ENCODE data around the gene KEAP1.

DNA sequence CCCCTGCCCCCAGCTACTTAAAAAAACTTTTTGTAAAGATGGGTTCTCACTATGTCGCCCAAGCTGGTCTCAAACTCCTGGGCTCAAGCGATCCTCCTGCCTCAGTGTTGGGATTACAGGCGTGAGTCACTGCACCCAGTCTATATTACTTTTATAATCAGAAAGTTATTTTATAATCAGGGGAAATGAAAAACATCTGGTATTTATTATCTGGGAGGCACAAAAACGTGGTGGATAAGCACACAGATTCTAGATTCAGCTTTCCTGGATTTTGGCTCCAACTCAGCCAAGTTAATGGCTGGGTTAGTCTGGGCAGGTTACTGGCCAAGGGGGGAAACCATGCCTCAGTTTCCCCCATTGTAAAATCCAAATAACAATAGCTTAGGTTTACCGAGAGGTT lies 24.7 kb downstream of the KEAP1 start:
- TF ChIP-seq, protein P1, sequence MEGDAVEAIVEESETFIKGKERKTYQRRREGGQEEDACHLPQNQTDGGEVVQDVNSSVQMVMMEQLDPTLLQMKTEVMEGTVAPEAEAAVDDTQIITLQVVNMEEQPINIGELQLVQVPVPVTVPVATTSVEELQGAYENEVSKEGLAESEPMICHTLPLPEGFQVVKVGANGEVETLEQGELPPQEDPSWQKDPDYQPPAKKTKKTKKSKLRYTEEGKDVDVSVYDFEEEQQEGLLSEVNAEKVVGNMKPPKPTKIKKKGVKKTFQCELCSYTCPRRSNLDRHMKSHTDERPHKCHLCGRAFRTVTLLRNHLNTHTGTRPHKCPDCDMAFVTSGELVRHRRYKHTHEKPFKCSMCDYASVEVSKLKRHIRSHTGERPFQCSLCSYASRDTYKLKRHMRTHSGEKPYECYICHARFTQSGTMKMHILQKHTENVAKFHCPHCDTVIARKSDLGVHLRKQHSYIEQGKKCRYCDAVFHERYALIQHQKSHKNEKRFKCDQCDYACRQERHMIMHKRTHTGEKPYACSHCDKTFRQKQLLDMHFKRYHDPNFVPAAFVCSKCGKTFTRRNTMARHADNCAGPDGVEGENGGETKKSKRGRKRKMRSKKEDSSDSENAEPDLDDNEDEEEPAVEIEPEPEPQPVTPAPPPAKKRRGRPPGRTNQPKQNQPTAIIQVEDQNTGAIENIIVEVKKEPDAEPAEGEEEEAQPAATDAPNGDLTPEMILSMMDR (IDR thresholded peaks at IDR 0.05), result no peak
- TF ChIP-seq POLR2AphosphoS5 (IDR thresholded peaks at IDR 0.05; ENCODE audit: low read depth, low read length), result no peak
- TF ChIP-seq, protein P2, sequence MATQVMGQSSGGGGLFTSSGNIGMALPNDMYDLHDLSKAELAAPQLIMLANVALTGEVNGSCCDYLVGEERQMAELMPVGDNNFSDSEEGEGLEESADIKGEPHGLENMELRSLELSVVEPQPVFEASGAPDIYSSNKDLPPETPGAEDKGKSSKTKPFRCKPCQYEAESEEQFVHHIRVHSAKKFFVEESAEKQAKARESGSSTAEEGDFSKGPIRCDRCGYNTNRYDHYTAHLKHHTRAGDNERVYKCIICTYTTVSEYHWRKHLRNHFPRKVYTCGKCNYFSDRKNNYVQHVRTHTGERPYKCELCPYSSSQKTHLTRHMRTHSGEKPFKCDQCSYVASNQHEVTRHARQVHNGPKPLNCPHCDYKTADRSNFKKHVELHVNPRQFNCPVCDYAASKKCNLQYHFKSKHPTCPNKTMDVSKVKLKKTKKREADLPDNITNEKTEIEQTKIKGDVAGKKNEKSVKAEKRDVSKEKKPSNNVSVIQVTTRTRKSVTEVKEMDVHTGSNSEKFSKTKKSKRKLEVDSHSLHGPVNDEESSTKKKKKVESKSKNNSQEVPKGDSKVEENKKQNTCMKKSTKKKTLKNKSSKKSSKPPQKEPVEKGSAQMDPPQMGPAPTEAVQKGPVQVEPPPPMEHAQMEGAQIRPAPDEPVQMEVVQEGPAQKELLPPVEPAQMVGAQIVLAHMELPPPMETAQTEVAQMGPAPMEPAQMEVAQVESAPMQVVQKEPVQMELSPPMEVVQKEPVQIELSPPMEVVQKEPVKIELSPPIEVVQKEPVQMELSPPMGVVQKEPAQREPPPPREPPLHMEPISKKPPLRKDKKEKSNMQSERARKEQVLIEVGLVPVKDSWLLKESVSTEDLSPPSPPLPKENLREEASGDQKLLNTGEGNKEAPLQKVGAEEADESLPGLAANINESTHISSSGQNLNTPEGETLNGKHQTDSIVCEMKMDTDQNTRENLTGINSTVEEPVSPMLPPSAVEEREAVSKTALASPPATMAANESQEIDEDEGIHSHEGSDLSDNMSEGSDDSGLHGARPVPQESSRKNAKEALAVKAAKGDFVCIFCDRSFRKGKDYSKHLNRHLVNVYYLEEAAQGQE (IDR thresholded peaks at IDR 0.05; ENCODE audit: insufficient read depth in 1 of 2, low read depth in 2 of 2, low read length in 1 of 2), result no peak
